ENCODE results near the gene KAZN.

Gene KAZN

GRCh38 chr1:14590411-14591180, 7.9 kb upstream of the KAZN start:
- no peak for DNase-seq (ENCODE audit: low spot score)

DNA sequence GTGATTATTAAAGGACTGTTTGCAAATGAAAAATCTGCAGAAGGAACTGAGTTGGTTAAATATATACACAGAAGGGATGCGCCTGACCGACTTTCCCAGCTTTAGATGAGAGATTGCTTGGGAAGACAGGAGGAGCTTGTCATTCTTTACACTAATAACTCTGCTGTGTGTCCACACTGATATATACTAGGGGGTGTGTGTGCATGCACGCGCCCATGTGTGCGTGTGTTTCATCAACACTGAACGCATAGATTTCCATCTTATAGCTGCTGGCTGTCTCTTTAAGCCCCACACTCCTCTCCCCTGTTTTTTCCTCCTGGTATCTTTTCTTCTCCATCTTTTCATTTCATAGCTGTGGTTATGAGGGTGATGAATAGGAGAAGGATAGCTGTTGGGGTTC, 6.9 kb upstream of the KAZN start:
- no peak for DNase-seq (ENCODE audit: low spot score)

DNA sequence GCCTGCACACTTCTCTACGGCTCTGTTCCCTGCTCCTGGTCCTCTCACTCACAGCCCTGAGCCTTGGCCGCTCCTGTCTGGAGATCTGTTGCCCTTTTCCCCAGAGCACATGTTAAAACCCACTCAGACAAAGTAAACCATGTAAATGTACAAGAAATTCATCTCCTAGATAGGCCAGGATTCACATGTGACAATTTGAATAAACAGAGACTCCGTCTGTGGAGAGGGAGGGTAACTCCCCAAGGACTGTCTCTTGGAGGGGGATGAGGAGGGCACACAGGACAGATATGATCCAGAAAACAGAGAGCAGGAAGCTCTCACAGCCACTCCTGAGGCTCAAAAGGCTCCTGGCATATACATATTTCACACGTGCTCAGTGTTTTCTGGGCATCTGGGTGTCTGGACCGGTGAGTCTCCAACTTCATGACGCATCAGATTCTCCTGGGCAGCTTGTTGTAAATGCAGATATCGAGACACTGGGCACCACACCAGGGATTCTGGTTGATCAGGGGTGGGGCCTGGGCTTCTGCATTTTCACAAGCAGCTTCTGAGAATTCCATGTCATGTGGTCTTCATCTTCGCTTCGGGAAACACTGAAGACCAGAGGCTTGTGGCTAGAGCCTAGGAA, 6.4 kb upstream of the KAZN start:
- no peak for DNase-seq (ENCODE audit: low spot score)

GRCh38 chr1:14593302-14593701, 5.2 kb upstream of the KAZN start:
- DNase-seq (ENCODE audit: low spot score) = no peak

GRCh38 chr1:14594045-14594444, 4.4 kb upstream of the KAZN start:
- DNase-seq (ENCODE audit: low spot score) = no peak

DNA sequence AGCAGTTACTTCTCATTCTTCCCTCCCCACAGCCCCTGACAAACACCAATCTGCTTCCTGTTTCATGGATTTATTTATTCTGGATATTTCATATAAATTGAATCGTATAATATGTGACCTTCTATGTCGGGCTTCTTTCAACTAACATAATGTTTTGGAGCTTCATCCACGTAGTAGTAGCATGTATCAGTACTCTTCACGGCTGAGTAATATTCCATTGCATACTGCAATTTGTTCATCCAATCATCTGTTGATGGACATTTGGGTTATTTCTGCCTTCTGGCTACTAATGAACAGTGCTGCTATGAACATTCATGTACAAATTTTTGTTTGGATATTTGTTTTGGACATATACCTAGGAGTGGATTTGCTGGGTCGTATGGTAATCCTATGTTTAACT, 1.9 kb upstream of the KAZN start:
- DNase-seq (ENCODE audit: low spot score) = no peak

GRCh38 chr1:14597343-14598006, 1.0 kb upstream of the KAZN start:
- DNase-seq (ENCODE audit: low spot score) = no peak

DNA sequence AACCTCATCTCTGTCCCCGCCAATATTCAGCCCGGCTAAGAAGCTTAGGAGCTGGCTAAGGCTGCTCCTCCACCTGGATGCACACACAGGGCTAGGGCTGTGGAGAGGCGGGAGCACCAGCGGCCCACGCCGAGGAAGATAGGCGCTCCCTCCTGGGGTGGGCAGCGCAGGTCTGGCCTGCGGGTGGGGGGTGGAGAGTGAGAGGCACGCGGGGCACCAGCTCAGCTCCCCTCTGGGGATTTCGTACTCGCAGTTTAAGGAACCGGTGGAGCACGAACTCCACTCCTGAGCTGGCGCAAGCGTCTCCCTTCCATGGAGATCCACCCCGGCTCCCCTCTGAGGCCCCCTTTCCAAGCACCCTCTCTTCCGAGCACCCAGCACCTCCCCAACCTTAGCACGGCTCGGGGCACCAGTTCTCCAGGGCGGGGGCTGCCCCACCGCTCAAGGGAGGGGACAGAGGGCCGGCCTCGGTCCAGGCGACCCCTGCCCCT, 433 bp upstream of the KAZN start:
- no peak for DNase-seq (ENCODE audit: low spot score)

DNA sequence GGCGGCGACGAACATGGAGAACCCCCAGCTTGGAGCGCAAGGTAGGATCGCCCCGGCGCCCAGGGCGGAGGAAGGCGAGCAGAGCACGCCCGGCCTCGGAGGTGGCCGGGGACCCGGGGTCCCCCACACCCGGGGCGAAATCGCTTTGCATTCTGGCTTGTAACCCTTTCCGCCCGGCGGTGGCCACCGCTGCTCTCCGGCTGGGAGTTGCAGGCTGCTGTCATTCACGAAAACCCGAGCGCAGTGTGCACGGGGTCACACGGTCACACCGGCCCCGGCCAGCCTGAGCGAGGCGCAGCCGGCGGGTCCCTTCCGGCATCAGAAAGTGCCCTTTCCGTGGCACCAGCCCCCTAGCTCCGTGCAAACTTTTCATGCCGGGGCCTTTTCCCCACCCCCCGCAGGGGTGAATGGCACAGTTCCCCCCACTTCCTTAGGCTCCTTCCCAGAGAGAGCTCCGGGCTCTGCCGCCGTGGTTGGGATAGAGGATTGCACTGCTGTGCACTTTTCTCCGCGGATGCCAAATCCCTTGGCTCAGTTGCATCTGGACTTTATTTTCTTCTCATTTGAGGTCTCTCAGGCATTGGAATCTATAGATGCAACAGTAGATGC, 802 bp downstream of the KAZN start:
- no peak for DNase-seq (ENCODE audit: low spot score)

GRCh38 chr1:14599800-14600199, 1.3 kb downstream of the KAZN start:
- no peak for DNase-seq (ENCODE audit: low spot score)

DNA sequence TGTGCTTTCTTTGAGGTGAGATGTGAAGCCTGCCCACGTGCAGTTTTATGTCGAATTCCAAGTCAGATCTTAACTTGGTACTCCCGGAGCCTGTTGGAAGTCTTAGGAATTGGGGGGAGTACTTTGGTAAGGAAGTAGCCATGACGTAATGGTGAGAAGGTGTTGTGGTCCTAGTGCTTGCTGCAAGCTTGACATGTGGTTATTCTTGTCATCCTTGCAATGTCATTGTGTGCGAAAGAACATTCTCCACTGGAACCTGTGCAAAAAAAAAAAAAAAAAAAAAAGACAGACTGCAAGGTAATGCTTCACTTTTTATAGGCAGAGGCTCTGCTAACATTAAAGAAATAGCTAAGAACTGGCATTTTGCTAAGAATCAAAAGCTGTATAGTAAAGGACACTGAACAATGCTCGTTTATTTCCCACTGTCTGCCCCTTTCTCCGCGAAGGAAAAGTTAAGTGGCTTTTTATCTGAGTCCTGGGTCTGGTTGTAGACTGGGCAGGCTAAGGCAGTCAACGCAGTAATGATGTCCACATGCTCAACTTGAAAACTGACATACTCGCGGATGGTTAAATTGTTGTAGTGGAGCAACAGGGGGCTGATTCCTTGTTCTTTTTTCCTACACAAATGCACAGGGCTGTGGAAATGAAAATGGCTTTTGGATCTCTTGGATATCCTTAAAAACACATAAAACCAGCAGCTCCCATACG, 2.1 kb downstream of the KAZN start:
- DNase-seq (ENCODE audit: low spot score) = no peak

DNA sequence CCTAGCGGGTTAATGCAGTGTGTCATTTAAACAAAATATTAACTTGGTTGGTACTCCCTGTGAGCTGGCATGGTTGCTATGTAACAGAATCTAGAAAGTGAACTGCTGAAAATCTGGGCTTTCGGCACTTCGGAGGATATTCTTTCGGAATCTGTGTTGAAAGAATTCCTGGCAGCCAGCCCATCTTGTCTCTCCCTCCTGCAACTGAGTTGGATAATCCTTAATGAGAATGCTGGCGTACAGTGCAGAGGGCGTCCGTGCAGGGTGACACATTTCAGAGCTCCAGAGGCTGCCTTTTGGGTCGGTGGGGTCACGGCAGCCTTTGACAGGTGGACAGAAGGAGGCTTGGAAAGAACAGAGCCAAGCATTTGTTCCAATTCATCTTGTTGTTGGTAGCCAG, 3.7 kb downstream of the KAZN start:
- no peak for DNase-seq (ENCODE audit: low spot score)

- DNase-seq (ENCODE audit: low spot score) = no peak
These were observed 5.2 kb downstream of the KAZN start for GRCh38 chr1:14603645-14604044.

- DNase-seq (ENCODE audit: low spot score) = no peak
These were observed 5.9 kb downstream of the KAZN start for GRCh38 chr1:14604414-14604813.

GRCh38 chr1:14605945-14606344, 7.5 kb downstream of the KAZN start:
- DNase-seq (ENCODE audit: low spot score) = no peak

DNA sequence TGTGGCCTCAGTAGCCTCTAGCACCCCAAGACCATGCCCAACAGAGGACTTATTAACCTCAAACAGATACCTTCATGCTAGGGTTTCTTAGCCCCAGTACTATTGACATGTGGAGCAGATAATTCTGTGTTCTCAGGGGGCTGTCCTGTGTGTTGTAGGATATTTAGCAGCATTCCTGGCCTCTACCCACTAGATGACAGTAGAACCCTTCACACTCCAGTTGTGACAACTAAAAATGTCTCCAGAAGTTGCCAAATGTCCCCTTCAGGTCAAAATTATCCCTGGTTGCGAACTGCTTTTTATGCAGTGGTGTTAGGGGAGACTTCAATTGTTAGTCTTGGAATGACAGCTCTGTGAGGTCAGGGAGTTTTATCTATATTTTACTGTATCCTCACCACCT, 8.1 kb downstream of the KAZN start:
- DNase-seq (ENCODE audit: low spot score) = no peak

GRCh38 chr1:14607295-14607694, 8.8 kb downstream of the KAZN start:
- no peak for DNase-seq (ENCODE audit: low spot score)

- DNase-seq (ENCODE audit: low spot score) = no peak
These were observed 9.8 kb downstream of the KAZN start for GRCh38 chr1:14608308-14608707.

GRCh38 chr1:14610761-14611160, 12.3 kb downstream of the KAZN start:
- no peak for DNase-seq (ENCODE audit: low spot score)

DNA sequence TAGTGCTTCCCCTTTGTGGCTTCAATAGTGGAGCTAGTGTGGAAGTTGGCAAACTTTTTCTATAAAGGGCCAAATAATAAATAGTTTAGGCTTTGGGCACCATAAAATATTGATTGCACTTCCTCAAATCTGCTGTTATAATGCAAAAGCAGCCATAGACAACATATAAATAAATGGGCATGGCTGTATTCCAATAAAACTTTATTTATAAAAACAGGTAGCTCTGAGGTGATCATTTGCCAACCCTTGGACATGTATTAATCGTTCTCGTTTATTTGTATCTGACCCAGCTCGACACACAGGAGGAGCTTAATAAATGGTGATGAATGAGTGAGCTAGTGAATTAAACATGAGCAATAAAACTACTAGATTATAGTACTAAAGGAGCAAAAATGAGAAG, 13.3 kb downstream of the KAZN start:
- no peak for DNase-seq (ENCODE audit: low spot score)

DNA sequence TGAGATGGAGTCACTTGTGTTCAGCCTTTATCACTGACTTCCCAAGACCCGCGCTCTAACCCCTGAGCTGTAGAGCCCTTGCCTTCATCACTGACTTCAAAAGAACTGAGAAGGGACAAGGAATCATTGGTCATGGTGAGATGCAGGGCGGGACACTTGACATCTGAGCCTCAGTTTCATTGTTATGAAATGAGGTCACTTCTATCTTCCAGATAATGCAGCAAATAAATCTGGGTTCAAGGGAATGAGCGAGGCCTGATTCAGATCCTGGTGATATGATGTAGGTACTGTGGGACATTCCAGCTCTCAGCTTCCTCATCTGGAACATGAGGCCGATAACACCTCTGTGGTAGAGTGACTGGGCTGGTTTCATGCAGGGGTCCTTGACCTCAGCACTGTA, 13.8 kb downstream of the KAZN start:
- DNase-seq (ENCODE audit: low spot score) = no peak

- no peak for DNase-seq (ENCODE audit: low spot score)
These were observed 15.4 kb downstream of the KAZN start for GRCh38 chr1:14613926-14614325.
